Chondrocyte (in vitro differentiated cells): ENCODE data around the gene DAG1. TPM values are rescaled to one million over a fixed set of nuclear protein-coding genes. Genes with fewer than 3 reads are reported as not detected.

Experiments used
- DNase-seq: peaks from one replicate; pipeline ENCODE4 v3.0.0; 2021; ENCODE audit warnings: mixed read lengths, low spot score
- H3K27ac Mint-ChIP-seq: one replicate; pipeline ENCODE4 v1.8.0; 2021; ENCODE audit warnings: mild to moderate bottlenecking, moderate library complexity, mixed read lengths; ENCODE audit not compliant: unreplicated experiment
- H3K27me3 Mint-ChIP-seq: 2 replicates; pipeline ENCODE4 v1.8.0; 2021; ENCODE audit warnings: low read depth, mixed read lengths
- H3K36me3 Mint-ChIP-seq: 2 replicates; pipeline ENCODE4 v1.8.0; 2021; ENCODE audit warnings: low read depth, mixed read lengths
- H3K4me1 Mint-ChIP-seq: 2 replicates; pipeline ENCODE4 v1.8.0; 2021; ENCODE audit warnings: low read depth, mild to moderate bottlenecking, mixed read lengths
- H3K4me3 Mint-ChIP-seq: one replicate; pipeline ENCODE4 v1.8.0; 2021; ENCODE audit warnings: mild to moderate bottlenecking, moderate library complexity, mixed read lengths; ENCODE audit not compliant: unreplicated experiment
- H3K9me3 Mint-ChIP-seq: 2 replicates; pipeline ENCODE4 v1.8.0; 2021; ENCODE audit warnings: low read depth, mixed read lengths
- total RNA-seq: library from RNA; stranded (reverse); gene quantifications from 3 replicates; pipeline ENCODE4 v1.2.1, GENCODE V29; 2021
- TF ChIP-seq, protein P1 (sequence below): fragments of 200-600 bp; sonication (generic); IDR thresholded peaks from 2 replicates; pipeline ENCODE4 v1.5.0; 2021; ENCODE audit warnings: antibody characterized with exemption, mild to moderate bottlenecking, moderate library complexity

DAG1 gene
- total RNA-seq, 1 donor from 2014 or later: 156 TPM

DNA sequence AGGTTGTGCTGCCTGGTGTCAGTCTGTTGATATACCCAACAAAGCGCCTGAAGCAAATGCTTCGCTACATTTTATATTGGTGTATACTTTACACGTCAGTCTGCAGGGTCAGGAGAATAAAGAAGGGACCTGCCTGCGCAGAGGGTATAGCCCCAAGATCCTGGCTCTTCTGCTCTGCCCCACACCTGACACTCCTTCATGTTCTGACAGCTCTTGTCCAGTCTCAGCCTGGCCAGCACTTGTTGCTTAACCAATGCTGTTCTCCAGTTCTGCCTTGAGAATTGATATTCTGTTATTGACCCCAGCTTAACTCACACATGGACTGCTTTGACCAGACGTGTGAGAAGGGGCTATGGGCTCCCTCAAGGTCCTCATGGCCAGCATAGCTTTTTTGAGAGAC is 48.4 kb downstream of the DAG1 start:
- Mint-ChIP-seq H3K36me3 (peaks cover 14% of the 10 kb centered on the region), H3K9me3 (no peaks in the 10 kb centered on the region), H3K4me1 (peaks cover 7% of the 10 kb centered on the region), H3K27ac (peak overlapping the region; percentile 49), H3K4me3 (no peak overlapping the region), H3K27me3 (no peaks in the 10 kb centered on the region)
- no peak for DNase-seq
- TF ChIP-seq, protein P1, sequence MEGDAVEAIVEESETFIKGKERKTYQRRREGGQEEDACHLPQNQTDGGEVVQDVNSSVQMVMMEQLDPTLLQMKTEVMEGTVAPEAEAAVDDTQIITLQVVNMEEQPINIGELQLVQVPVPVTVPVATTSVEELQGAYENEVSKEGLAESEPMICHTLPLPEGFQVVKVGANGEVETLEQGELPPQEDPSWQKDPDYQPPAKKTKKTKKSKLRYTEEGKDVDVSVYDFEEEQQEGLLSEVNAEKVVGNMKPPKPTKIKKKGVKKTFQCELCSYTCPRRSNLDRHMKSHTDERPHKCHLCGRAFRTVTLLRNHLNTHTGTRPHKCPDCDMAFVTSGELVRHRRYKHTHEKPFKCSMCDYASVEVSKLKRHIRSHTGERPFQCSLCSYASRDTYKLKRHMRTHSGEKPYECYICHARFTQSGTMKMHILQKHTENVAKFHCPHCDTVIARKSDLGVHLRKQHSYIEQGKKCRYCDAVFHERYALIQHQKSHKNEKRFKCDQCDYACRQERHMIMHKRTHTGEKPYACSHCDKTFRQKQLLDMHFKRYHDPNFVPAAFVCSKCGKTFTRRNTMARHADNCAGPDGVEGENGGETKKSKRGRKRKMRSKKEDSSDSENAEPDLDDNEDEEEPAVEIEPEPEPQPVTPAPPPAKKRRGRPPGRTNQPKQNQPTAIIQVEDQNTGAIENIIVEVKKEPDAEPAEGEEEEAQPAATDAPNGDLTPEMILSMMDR: no peak

DNA sequence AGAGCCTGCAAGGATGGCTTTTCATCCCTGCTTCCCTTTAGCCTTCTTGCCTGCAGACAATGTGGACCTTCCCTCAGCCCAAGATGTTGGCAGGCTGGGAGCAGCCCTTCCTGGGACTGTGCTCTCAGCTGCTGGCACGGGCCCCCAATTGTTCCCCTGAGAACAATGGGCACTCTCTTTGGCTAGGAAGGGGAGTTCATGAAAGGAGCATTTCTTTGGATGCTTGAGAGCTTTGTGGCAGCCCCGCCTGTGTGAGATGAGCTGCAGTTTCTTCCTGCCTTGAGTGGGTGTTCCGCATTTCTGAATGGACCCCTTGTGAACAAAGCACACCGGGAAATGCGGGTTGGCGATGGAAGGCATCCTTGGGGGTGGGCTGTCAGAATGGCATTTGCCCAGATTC is 49.2 kb downstream of the DAG1 start:
- TF ChIP-seq, protein P1: no peak
- no peak overlapping the region for H3K4me3 Mint-ChIP-seq
- H3K27me3 Mint-ChIP-seq: no peaks in the 10 kb centered on the region
- peak overlapping the region; percentile 46 for H3K27ac Mint-ChIP-seq
- DNase-seq: no peak
- peaks cover 9% of the 10 kb centered on the region for H3K36me3 Mint-ChIP-seq
- H3K4me1 Mint-ChIP-seq: peaks cover 7% of the 10 kb centered on the region
- H3K9me3 Mint-ChIP-seq: no peaks in the 10 kb centered on the region

DNA sequence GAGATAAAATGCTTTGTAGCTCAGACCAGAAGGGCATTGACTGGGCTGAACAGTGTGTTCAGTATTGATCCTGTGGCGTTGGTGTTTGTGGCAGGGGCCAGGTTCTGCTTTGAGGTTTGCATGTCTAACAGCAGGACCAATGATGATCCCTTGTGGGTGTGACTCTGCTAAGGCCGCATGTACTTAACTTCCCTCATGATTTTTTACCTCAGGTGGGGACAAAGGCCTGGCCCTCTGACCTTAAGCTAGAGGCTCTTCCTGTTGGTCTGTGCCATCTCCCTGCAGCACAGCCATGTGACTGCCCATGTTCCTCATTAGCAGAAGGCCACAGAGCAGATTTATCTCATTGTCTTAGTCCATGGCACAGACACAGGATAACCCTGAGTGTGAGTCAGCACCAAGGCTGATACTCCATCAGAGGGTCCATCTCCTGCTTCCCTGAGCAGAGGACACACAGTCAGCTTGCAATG is 49.9 kb downstream of the DAG1 start:
- no peak for DNase-seq
- Mint-ChIP-seq H3K36me3 (peaks cover 9% of the 10 kb centered on the region), H3K9me3 (no peaks in the 10 kb centered on the region), H3K27ac (no peak overlapping the region), H3K27me3 (no peaks in the 10 kb centered on the region), H3K4me3 (no peak overlapping the region), H3K4me1 (peaks cover 7% of the 10 kb centered on the region)
- TF ChIP-seq, protein P1: no peak

DNA sequence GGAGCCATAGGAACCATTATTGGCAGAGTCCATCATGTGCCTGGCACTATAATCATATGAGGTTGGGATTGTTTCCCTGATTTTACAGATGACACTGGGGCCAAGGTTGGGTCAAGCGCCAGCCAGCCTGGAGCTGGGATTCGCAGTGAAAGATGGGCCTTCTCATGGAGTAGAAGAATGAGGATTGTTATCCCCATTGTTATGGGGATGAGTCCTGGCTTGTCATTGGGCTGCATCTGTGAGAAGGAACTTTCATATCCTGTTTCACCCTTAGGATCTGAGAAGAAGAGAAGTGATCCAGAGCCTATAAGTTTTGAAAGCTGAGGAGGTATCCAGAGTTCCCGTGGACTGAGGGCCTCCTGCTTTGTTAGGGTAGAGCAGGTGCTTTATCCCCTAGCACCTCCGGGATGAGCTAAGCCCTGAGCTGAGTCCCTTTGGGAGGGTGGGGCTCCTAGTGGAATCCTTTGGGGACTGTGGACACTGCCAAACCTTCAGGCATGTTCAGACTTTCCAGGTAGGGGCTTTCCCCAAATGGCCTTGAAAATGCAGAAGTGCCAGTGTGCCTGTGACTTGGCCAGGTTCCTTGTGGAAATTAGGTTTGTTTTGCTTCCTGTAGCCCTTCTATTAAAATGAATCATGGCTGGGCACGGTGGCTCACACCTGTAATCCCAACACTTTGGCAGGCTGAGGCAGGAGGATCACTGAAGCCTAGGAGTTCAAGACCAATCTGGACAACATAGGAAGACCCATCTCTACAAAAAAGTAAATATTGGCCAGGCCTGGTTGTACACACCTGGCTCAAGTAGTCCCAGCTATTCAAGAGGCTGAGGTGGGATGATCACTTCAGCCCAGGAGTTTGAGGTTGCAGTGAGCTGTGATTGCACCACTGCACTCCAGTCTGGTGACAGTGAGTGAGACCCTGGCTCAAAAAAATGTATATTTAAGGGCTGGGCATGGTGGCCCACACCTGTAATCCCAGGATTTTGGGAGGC is 54.0 kb downstream of the DAG1 start:
- TF ChIP-seq, protein P1: no peak
- H3K36me3 Mint-ChIP-seq: peaks cover 2% of the 10 kb centered on the region
- H3K27ac Mint-ChIP-seq: no peak overlapping the region
- no peaks in the 10 kb centered on the region for H3K27me3 Mint-ChIP-seq
- no peaks in the 10 kb centered on the region for H3K9me3 Mint-ChIP-seq
- peaks cover 5% of the 10 kb centered on the region for H3K4me1 Mint-ChIP-seq
- no peak for DNase-seq
- no peak overlapping the region for H3K4me3 Mint-ChIP-seq

DNA sequence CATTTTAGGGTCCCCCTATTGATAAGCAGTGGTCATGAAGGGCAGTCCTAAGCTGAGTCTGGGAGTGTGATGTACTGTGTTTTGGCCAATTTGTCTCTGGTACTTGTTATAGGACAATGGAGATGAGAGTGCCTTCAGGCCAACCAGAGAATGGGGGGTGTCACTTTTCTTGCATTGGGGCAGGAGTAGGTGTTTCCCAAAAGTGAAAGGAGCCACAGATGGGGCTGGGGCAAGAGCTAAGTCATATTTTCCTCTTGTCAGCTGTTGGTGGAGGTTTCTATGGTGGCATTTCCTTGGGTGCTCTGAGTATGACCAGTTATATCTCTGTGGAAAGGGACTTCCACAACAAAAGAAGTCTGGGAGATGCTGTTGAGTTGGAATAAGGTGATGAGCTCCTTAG is 59.5 kb downstream of the DAG1 start:
- Mint-ChIP-seq H3K27me3 (no peaks in the 10 kb centered on the region), H3K27ac (peak overlapping the region; percentile 10), H3K9me3 (no peaks in the 10 kb centered on the region)

More for the DNA sequence above, 59.5 kb downstream of the DAG1 start:
- peaks cover 18% of the 10 kb centered on the region for H3K36me3 Mint-ChIP-seq
- H3K4me3 Mint-ChIP-seq: no peak overlapping the region
- TF ChIP-seq, protein P1: no peak
- no peaks in the 10 kb centered on the region for H3K4me1 Mint-ChIP-seq
- DNase-seq: no peak
